Measurements from ENCODE around the gene RPL41. TPM values are rescaled to one million over a fixed set of nuclear protein-coding genes. Genes with fewer than 3 reads are reported as not detected.

The RPL41 gene
- total RNA-seq, 1 donor from 2014 or later, result 2,458 TPM

GRCh38 chr12:56164345-56164729, 47.9 kb downstream of the RPL41 start:
- Histone ChIP-seq H3K9me3 (no peaks in the 10 kb centered on the region), H3K4me1 (peaks cover 25% of the 10 kb centered on the region), H3K36me3 (peaks cover 3 to 84% of the 10 kb centered on the region in 2 donors), H3K27me3 (no peaks in the 10 kb centered on the region), H3K4me3 (no peak overlapping the region), H3K27ac (no peak overlapping the region)
- TF ChIP-seq POLR2A (IDR thresholded peaks at IDR 0.05), result no peak
- TF ChIP-seq POLR2AphosphoS5 (IDR thresholded peaks at IDR 0.05; ENCODE audit: insufficient read depth in 1 of 2, low read depth in 1 of 2), result peak in 1 of 2 donors; percentile 44
- no peak for DNase-seq (ENCODE audit: extremely low spot score in 2 of 2)
- intact Hi-C loops (cut with DNase I), result loop anchor here (5.0 kb wide), 1 partner anchor 42 kb away; no protein-coding TSS in a partner anchor

GRCh38 chr12:56165369-56165768, 48.9 kb downstream of the RPL41 start:
- no peak for DNase-seq (ENCODE audit: extremely low spot score in 2 of 2)
- Histone ChIP-seq H3K36me3 (peaks cover 3 to 86% of the 10 kb centered on the region in 2 donors), H3K9me3 (no peaks in the 10 kb centered on the region), H3K27ac (no peak overlapping the region), H3K4me1 (peaks cover 14% of the 10 kb centered on the region), H3K27me3 (no peaks in the 10 kb centered on the region), H3K4me3 (no peak overlapping the region)
- intact Hi-C loops (cut with DNase I), result no loop called here
- TF ChIP-seq POLR2A (IDR thresholded peaks at IDR 0.05), result no peak
- no peak for TF ChIP-seq POLR2AphosphoS5 (IDR thresholded peaks at IDR 0.05; ENCODE audit: insufficient read depth in 1 of 2, low read depth in 1 of 2)
- TF ChIP-seq CTCF (IDR thresholded peaks at IDR 0.05), result no peak

Other genes with a start within 250 kb of the RPL41 start
- gene PYM1, start 188.7 kb upstream of the RPL41 start, total RNA-seq, result 25.8 TPM
- gene DGKA, start 185.5 kb upstream of the RPL41 start, total RNA-seq, result 140 TPM
- gene PMEL, start 150.6 kb upstream of the RPL41 start, total RNA-seq, result 1.2 TPM
- gene CDK2, start 149.8 kb upstream of the RPL41 start, total RNA-seq, result 26.0 TPM
- gene RAB5B, start 142.6 kb upstream of the RPL41 start, total RNA-seq, result 80.5 TPM
- gene SUOX, start 119.4 kb upstream of the RPL41 start, total RNA-seq, result 15.5 TPM
- 4.4 TPM for gene IKZF4, start 95.6 kb upstream of the RPL41 start, total RNA-seq
- 597 TPM for gene RPS26, start 74.7 kb upstream of the RPL41 start, total RNA-seq
- gene ERBB3, start 36.5 kb upstream of the RPL41 start, total RNA-seq, result 53.8 TPM
- 116 TPM for gene PA2G4, start 12.1 kb upstream of the RPL41 start, total RNA-seq
- 2.0 TPM for gene ZC3H10, start 1.6 kb downstream of the RPL41 start, total RNA-seq
- 140 TPM for gene ESYT1, start 11.6 kb downstream of the RPL41 start, total RNA-seq
- 40.8 TPM for gene MYL6B, start 36.0 kb downstream of the RPL41 start, total RNA-seq
- 2,285 TPM for gene MYL6, start 41.7 kb downstream of the RPL41 start, total RNA-seq
- 95.3 TPM for gene SMARCC2, start 72.8 kb downstream of the RPL41 start, total RNA-seq
- 79.6 TPM for gene RNF41, start 105.3 kb downstream of the RPL41 start, total RNA-seq
- gene NABP2, start 107.7 kb downstream of the RPL41 start, total RNA-seq, result 20.4 TPM
- gene SLC39A5, start 113.4 kb downstream of the RPL41 start, total RNA-seq, result not detected
- gene ANKRD52, start 141.8 kb downstream of the RPL41 start, total RNA-seq, result 22.6 TPM
- 10.1 TPM for gene COQ10A, start 150.3 kb downstream of the RPL41 start, total RNA-seq
- 140 TPM for gene CS, start 183.7 kb downstream of the RPL41 start, total RNA-seq
- gene CNPY2, start 199.4 kb downstream of the RPL41 start, total RNA-seq, result 65.6 TPM
- gene PAN2, start 217.4 kb downstream of the RPL41 start, total RNA-seq, result 37.6 TPM
- not detected for gene IL23A, start 222.3 kb downstream of the RPL41 start, total RNA-seq
- gene STAT2, start 243.5 kb downstream of the RPL41 start, total RNA-seq, result 109 TPM
- gene APOF, start 246.2 kb downstream of the RPL41 start, total RNA-seq, result not detected